Activated naive CD4-positive, alpha-beta T cell treated with anti-CD3 and anti-CD28 coated beads, Interleukin-2, amount 50 U/mL, for 72 hours (primary cell): ENCODE results near the gene CD40LG. TPM values are rescaled to one million over a fixed set of nuclear protein-coding genes. Genes with fewer than 3 reads are reported as not detected.

ENCODE experiments used
- ATAC-seq, 2 donors: fragments of 150-1000 bp; cut with Tn5 transposase; 2 replicates each; pipeline ENCODE4 v1.10.0; 2021; ENCODE audit warnings: mild to moderate bottlenecking in 2 of 2, moderate library complexity in 2 of 2
- DNase-seq, 2 donors: peaks; one replicate each; pipeline ENCODE4 v3.0.0; 2021 to 2022; ENCODE audit warnings: low spot score in 2 of 2
- H3K27ac Mint-ChIP-seq, 2 donors: one replicate each; pipeline ENCODE4 v1.8.0; 2022; ENCODE audit warnings: mild to moderate bottlenecking in 2 of 2, mixed read lengths in 2 of 2
- H3K36me3 Mint-ChIP-seq, 2 donors: one replicate each; pipeline ENCODE4 v1.8.0; 2022; ENCODE audit warnings: mixed read lengths in 2 of 2
- H3K9me3 Mint-ChIP-seq, 2 donors: one replicate each; pipeline ENCODE4 v1.8.0; 2022; ENCODE audit warnings: mixed read lengths in 2 of 2
- total RNA-seq, 2 donors: library from RNA; stranded (reverse); gene quantifications; one replicate each; pipeline ENCODE4 v1.2.3, GENCODE V29; 2022

The CD40LG gene
- total RNA-seq, 2 donors from 2014 or later: 80.0 to 134 TPM

DNA sequence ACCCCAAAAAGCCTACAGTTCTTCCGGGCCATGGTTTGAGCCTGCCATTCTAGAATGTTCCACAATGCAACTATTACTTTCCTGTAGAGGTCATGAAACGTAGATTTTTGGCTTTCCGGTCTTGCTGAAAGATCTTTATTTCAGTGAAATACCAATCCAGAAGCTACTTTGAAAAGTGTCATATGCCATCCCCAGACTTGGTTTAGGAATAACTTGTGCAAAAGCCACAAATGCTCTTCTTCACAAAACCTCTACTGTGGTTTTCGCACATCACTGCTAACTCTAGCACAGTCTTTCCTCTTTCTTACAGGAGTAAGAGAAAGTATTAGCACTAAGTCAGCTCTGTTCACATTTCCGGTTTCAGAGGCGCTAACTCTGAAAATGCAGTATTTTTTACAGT, 12.7 kb upstream of the CD40LG start:
- peak; percentile 84 to 86 for ATAC-seq
- Mint-ChIP-seq H3K9me3 (peaks cover 4% of the 10 kb centered on the region in 2 donors), H3K36me3 (peaks cover 0 to 8% of the 10 kb centered on the region in 2 donors), H3K27ac (peak overlapping the region; percentile 87 to 94)
- DNase-seq: no peak

DNA sequence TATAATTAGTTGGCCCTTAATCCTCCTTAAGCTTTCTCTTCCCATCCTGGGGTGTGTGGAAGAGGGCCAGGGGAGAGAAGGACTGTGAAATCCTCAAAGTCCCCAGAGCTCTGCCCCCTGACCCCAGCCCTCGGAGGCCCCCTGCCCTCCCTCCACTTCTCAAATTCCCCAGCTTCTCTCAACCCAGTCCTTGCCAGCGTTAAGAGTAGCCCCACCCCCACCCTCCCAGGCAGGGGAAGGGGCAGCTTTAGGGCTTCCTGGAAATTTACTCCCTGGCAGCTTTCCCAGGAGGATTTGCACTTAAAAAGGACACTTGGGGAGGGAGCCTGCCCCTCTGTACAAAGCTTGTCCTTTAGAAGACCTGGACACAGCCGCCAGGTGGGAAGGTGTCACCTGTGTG, 11.8 kb upstream of the CD40LG start:
- DNase-seq (no peak), ATAC-seq (no peak)
- Mint-ChIP-seq H3K9me3 (peaks cover 4% of the 10 kb centered on the region in 2 donors), H3K36me3 (peaks cover 0 to 10% of the 10 kb centered on the region in 2 donors), H3K27ac (peak overlapping the region; percentile 87 to 94)

DNA sequence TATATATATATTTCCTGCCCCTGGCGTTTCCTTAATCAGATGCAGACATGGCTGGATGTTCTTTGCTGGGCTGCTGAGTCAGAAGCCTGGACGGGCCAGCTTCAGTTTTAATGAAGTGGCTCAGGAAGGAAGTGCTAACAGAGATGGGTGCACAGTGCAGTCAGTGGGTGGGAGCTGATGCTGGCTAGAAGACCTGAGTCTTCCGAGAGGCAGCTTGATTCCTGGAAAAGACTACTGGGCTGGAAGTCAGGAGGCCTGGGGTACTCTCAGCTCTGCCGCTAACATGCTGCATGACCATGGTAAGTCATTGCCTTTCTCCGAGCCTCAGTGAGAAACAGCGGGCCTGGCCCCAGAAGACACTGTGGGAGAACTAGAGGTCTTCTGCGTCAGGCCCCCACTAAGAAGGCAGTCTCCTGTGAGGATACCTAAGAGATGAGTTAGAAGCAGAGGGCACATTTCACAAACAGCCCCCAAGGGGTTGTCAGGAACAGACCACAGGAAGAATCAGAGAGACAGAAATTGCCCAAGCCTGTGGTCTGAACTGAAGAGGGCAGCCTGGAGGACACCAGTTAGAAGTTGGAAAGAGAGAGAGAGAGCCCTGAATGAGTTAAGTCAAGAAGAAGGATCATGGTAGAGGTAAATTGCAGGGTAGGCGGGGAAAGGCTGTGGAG, 8.3 kb upstream of the CD40LG start:
- peaks cover 4% of the 10 kb centered on the region in 2 donors for H3K9me3 Mint-ChIP-seq
- peak in 1 of 2 donors; percentile 22 for ATAC-seq
- no peak for DNase-seq
- peak overlapping the region; percentile 32 to 93 for H3K27ac Mint-ChIP-seq
- H3K36me3 Mint-ChIP-seq: peaks cover 0 to 17% of the 10 kb centered on the region in 2 donors

DNA sequence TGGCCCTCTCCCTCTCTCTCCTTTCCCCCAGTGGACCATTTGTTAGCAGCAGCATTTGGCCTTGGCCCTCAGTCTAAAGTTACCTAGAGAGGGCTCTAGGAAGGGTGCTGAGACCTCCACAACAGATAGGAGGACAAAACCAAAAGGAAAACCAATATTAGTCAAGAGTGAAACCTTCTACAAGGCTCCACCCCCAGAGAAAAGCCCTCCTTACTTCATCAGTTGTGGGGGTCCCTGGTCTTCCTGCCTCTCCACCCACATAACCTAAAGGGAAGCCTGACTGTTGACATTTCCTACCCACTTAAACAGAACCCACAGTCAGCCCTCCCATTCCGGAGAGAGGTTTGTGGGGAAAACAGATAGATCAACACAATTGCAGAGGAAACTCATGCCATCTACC, 4.7 kb upstream of the CD40LG start:
- peak overlapping the region; percentile 55 to 71 for H3K27ac Mint-ChIP-seq
- H3K9me3 Mint-ChIP-seq: peaks cover 0 to 4% of the 10 kb centered on the region in 2 donors
- DNase-seq (no peak), ATAC-seq (no peak)
- peaks cover under 1 to 17% of the 10 kb centered on the region in 2 donors for H3K36me3 Mint-ChIP-seq

DNA sequence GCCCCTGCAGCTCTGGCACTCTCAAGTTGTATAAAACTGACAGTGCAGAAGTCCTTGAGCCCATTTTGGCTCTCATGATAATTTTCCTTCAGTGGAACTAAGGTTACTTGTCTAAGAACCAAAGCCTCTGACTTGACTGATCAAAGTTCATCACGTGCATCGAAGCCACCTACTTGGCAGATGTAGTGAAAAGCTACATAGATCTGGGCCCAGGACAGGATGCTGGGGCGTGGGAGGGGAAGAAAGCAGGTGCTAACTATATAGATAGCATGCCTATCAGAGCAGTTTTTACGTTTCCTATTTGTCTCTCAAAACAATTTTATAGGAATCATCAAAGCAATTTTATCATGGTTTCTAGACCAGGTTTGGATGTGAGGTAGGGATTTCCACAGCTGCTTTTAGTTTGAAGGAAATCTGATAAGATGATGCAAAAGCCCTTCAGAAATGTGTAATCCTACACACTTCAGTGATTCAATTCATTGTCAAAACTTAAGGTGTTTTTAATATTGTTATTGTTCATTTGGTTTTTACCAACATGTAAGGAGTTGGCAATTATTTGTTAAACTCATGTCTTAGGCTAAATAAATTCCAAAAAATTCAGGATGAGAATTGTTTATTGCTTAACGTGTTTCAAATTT, 1.2 kb upstream of the CD40LG start:
- H3K27ac Mint-ChIP-seq: peak overlapping the region; percentile 96
- H3K9me3 Mint-ChIP-seq: no peaks in the 10 kb centered on the region
- ATAC-seq (peak; percentile 64 to 74), DNase-seq (peak in 1 of 2 donors; percentile 45)
- peaks cover 36 to 37% of the 10 kb centered on the region in 2 donors for H3K36me3 Mint-ChIP-seq

DNA sequence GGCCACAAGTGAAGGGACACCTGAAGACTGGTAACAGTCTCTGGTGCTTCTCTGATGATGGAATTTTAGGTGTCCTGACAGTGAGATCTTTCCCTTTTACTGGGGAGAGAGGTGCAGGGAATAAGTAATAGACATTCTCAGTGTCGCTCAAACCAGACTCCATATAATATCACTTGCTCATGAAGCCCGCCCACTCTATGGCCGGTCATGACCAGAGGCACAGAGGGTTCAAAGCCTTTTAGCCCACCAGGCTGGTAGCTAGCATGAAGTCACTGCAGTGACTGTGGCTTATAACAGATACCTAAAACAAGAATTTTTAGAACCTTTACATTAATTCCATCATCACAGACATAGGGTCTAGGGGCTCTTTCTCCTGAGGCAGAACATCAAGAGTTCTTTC, 2.9 kb downstream of the CD40LG start:
- Mint-ChIP-seq H3K9me3 (no peaks in the 10 kb centered on the region), H3K27ac (peak overlapping the region; percentile 96), H3K36me3 (peaks cover 74 to 76% of the 10 kb centered on the region in 2 donors)
- ATAC-seq (peak in 1 of 2 donors; percentile 45), DNase-seq (no peak)

DNA sequence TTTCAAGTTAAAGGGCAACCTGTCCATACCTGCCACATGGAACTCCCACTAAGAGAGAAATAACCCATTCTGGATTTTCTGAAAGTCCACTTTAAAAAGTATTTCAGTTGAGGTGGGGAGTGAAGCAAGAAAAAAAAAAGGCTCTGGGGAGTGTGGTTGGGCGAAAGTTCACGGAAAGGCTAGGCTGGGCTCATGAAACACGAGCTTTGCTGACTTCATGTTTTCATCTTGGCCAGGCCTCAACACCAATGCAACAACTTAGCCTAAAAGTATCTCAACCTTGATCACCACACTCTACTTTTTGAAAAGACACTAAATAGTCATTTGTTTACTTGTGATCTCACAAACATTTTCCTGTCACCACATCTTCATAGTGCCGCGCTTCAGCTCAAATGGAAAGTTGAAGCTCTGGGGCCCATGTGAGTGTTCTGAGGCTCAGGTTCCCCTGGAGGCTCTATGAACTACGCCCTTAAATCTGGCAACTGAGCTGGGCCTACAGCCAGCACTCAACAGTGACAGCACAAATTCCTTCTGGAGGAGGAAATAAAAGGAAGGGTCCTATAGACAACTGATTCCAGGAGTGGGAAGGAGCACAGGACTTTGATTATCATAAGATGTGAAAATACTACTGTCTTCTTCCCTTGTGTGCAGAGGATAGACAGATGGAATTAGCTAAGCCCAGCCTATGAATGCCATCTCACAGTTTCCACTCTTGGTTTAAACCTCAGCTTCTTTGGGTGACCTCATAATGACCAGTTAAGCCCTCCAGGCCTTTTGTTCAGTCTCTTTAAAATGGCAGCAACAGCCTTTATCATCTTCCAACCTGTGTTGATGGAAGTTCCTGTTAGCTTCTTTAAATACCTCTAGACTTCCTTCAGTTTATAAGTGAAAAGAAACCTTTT, 5.1 kb downstream of the CD40LG start:
- Mint-ChIP-seq H3K36me3 (peaks cover 91 to 94% of the 10 kb centered on the region in 2 donors), H3K27ac (peak overlapping the region; percentile 96), H3K9me3 (no peaks in the 10 kb centered on the region)
- peak; percentile 64 to 73 for ATAC-seq
- no peak for DNase-seq

DNA sequence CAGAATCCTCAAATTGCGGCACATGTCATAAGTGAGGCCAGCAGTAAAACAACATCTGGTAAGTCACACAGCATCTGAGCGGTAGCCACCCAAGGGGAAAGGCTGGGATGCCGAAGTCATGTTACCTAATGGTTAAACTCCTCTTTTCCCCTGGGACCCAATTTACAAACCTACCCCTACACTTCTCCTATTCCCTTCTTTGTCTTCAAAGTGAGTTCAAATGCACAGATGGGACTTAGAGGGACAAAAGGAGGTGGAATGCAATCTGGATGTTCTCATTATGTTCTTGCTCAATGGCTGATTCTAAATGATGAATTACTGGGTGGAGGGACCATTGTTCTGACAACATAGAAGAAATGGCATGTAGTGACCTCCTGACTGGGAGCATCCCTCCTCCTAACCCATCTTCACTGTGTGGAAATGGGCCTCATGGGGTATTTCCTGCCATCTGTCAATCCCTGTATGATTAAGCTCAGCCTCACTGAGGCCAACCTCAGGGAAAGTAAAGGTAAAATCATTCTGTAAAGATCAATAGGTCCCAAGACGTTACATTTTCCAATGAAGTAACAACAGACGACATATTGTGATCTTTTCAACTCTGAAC, 8.5 kb downstream of the CD40LG start:
- peaks cover 71 to 88% of the 10 kb centered on the region in 2 donors for H3K36me3 Mint-ChIP-seq
- no peaks in the 10 kb centered on the region for H3K9me3 Mint-ChIP-seq
- ATAC-seq (peak; percentile 18 to 53), DNase-seq (no peak)
- H3K27ac Mint-ChIP-seq: peak overlapping the region; percentile 96

DNA sequence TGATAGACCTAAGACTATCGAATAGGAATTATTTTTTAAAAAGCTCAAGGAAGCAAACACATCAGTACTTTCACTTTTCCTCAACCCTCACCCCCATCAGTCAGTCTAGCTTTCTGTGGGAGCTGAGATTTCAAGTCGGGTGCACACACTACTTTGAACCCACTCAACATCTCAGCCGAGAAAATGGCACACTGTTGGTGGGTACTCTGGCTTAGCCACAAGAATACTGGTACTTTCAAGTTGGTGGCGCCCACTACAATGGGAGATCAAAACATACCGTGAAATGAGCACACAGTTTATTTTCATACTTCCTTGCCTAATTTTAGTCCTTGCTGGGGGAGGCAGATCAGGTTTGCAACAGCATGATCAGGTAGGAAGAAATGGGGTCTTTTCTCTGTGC, 10.2 kb downstream of the CD40LG start:
- ATAC-seq (peak; percentile 45 to 48), DNase-seq (no peak)
- peaks cover 55 to 72% of the 10 kb centered on the region in 2 donors for H3K36me3 Mint-ChIP-seq
- H3K9me3 Mint-ChIP-seq: no peaks in the 10 kb centered on the region
- peak overlapping the region; percentile 96 for H3K27ac Mint-ChIP-seq

DNA sequence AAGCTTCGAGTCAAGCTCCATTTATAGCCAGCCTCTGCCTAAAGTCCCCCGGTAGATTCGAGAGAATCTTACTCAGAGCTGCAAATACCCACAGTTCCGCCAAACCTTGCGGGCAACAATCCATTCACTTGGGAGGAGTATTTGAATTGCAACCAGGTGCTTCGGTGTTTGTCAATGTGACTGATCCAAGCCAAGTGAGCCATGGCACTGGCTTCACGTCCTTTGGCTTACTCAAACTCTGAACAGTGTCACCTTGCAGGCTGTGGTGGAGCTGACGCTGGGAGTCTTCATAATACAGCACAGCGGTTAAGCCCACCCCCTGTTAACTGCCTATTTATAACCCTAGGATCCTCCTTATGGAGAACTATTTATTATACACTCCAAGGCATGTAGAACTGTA, 11.2 kb downstream of the CD40LG start:
- peaks cover 53 to 69% of the 10 kb centered on the region in 2 donors for H3K36me3 Mint-ChIP-seq
- peaks cover 5 to 6% of the 10 kb centered on the region in 2 donors for H3K9me3 Mint-ChIP-seq
- H3K27ac Mint-ChIP-seq: peak overlapping the region; percentile 72 to 96
- ATAC-seq (peak; percentile 70 to 72), DNase-seq (no peak)

DNA sequence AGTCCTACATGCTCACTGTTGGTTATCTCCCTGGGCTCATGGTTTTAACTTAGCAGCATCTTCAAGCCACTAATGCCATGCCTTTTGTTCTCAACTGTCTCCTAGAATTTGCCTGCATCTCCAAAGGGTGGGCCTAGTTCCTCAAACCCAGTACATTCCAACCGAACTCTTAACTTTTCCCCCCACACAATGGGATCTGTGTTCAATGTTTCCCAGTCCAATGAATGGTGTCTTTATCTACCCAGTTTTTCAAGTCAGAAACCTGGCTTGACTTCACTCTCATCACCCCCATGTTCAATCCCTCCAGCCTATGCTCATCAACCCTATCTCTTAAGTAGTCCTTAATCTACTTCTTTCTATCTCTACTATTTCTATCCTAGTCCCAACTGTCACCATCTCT, 12.9 kb downstream of the CD40LG start:
- DNase-seq (no peak), ATAC-seq (no peak)
- Mint-ChIP-seq H3K9me3 (peaks cover 6% of the 10 kb centered on the region in 2 donors), H3K36me3 (peaks cover 50 to 63% of the 10 kb centered on the region in 2 donors), H3K27ac (peak overlapping the region; percentile 34 to 96)

DNA sequence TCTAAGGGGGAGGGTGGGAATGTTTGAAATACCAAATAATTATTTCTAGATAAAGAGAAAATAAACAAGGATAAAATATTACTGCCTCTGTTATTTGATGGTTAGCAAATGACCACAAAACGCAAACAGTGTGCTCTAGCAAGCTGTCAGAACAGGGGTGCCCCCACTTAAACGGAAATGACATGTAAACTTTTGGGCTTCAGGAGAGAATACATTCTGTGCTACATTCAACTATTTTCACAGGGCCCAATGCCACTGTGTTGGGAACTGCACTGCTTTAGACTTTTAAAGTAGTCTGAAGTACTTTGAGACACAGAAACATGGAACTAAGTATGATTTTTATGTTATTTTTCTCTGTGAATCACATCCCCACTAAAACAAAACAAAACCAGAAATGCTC, 14.1 kb downstream of the CD40LG start:
- Mint-ChIP-seq H3K36me3 (peaks cover 47 to 56% of the 10 kb centered on the region in 2 donors), H3K9me3 (peaks cover 6% of the 10 kb centered on the region in 2 donors), H3K27ac (peak overlapping the region; percentile 79 to 85)
- DNase-seq: no peak
- ATAC-seq: no peak

DNA sequence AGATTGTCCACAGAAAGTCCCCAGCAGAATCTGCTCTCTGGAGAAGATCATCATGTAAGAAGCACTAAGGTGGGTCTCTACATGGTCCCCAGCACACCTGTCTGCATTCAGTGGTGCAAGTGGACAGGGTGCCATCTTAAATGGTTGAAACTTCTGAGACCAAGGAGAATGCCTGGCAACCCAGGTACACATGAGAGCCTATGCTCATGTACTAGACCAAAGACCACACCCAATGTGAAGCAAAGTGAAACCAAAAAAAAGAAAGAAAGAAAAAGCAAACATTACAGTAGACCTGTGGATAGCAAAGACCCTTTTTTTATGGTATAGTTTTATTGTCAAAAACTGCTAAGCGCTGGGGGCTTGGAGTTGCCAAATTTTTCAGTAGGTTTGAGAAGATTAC, 15.0 kb downstream of the CD40LG start:
- H3K36me3 Mint-ChIP-seq: peaks cover 50 to 58% of the 10 kb centered on the region in 2 donors
- peak overlapping the region; percentile 79 to 85 for H3K27ac Mint-ChIP-seq
- no peak for ATAC-seq
- peaks cover 6% of the 10 kb centered on the region in 2 donors for H3K9me3 Mint-ChIP-seq
- no peak for DNase-seq

DNA sequence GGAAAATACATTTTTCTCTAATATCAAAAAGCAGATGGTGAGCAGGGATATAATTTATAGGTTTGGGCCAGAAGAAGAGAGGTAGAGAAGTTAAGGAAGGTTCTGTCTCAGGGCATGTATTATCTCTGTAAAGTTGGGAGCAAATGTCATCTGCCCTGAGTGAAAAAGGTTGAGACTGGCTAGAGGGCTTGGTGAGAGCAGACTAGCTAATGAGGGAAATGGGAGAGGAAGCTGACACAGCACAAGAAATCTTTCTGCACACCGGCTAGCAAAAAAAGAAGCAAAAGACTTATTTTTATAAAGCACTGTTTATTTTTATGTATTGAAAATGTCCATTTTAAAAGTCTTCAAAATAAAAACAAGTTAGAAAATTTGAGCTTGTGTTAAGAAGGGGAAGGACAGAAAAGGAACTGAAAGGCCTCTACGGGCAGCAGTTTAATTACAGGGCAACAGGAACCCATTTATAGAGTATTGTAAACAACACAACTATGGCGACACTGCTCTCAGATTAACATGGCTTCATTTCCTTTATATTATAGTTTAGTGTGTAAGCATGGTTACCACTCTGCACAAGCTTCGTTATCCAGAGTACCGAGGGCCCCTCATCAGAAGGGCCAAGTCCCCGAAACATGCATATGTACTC, 17.4 kb downstream of the CD40LG start:
- H3K36me3 Mint-ChIP-seq: peaks cover 53 to 66% of the 10 kb centered on the region in 2 donors
- peak overlapping the region in 1 of 2 donors; percentile 22 for H3K27ac Mint-ChIP-seq
- H3K9me3 Mint-ChIP-seq: peaks cover 6% of the 10 kb centered on the region in 2 donors
- DNase-seq: no peak
- ATAC-seq: no peak

DNA sequence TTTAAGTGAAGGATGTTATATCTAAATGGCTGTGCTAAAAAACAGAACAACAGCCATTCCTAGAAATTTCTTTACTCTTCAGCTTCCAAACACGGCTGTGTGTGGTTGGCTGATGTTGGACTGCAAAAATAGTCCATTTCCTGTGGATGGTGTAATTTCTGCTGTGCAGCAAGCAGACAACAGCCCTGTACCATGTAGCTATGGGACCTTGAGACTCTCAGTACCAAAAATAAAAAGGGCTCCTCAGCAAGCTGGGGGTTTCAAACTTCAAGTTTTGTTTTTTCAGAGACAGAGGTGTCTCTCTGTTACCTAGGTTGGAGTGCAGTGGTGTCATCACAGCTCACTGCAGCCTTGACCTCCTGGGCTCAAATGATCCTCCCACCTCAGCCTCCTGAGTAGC, 18.1 kb downstream of the CD40LG start:
- ATAC-seq: no peak
- Mint-ChIP-seq H3K36me3 (peaks cover 49 to 68% of the 10 kb centered on the region in 2 donors), H3K27ac (no peak overlapping the region)

More for the DNA sequence above, 18.1 kb downstream of the CD40LG start:
- no peak for DNase-seq
- peaks cover 6% of the 10 kb centered on the region in 2 donors for H3K9me3 Mint-ChIP-seq
